Pancreas (tissue), 10 donors: ENCODE data around the gene INHBC. TPM values are rescaled to one million over a fixed set of nuclear protein-coding genes. Genes with fewer than 3 reads are reported as not detected.
"Not testable (repeated sequence)": the region's sequence is repeated elsewhere in the genome, so short reads cannot be mapped to it uniquely, and the experiment has no call there.

Experiments used
- ATAC-seq, 4 donors: fragments of 200-7000 bp; cut with Tn5 transposase; one replicate each; pipeline versions ENCODE4 v1.8.0 to v1.9.1; 2020; ENCODE audit warnings: mild to moderate bottlenecking in 4 of 4, moderate library complexity in 4 of 4
- DNase-seq, 6 donors: peaks; one replicate each; pipeline ENCODE4 v3.0.0-alpha.2; 2020
- FAIRE-seq: peaks from 2 replicates; lab custom pipeline; 2012; peaks lifted over from hg19 to GRCh38; lab: Jason Lieb, UNC
- H3K27ac ChIP-seq, 4 donors: fragments of 200-600 bp; sonication (generic); 1 replicate in 3 of 4; 2 replicates in 1 of 4; pipeline versions ENCODE4 v1.5.0 to v1.8.0; 2020
- H3K27me3 ChIP-seq, 4 donors: fragments of 200-600 bp; one replicate each; pipeline ENCODE4 v1.8.0; 2021
- H3K36me3 ChIP-seq, 3 donors: fragments of 200-600 bp; sonication (generic) in 1 of 3; one replicate each; pipeline versions ENCODE4 v1.5.0 to v1.8.0; 2020 to 2021
- H3K4me1 ChIP-seq, 3 donors: fragments of 200-600 bp; one replicate each; pipeline ENCODE4 v1.8.0; 2021
- H3K4me3 ChIP-seq, 4 donors: fragments of 200-600 bp; sonication (generic) in 2 of 4; one replicate each; pipeline versions ENCODE4 v1.5.0 to v1.8.0; 2020 to 2021
- H3K9me3 ChIP-seq, 4 donors: fragments of 200-600 bp; one replicate each; pipeline ENCODE4 v1.8.0; 2021
- CTCF ChIP-seq, 4 donors: fragments of 200-600 bp; sonication (generic) in 3 of 4; IDR thresholded peaks; one replicate each; pipeline versions ENCODE4 v1.5.0 to v1.8.0; 2021; ENCODE audit warnings: antibody characterized with exemption in 4 of 4
- WGBS, 2 donors: extraction: QIAGEN DNeasy Blood & Tissue Kit; methylation state at CpG; one replicate each; pipeline ENCODE4 v1.1.7; 2013; 5-methylcytosine and 5-hydroxymethylcytosine counted together
- intact Hi-C, 3 donors: fragments of 100-400 bp; cut with DNase I; formaldehyde crosslinking; loops; one replicate each; pipeline versions ENCODE4 v1.11.1 to v1.14.2; 2022
- polyA plus RNA-seq, 2 donors: library from polyadenylated mRNA; stranded (reverse); fragments of 200-250 nt; gene quantifications; one replicate each; pipeline ENCODE4 v1.2.3, GENCODE V29; 2013
- total RNA-seq, 6 donors: library from RNA; stranded (reverse); fragmentation: NEBNext Ultra II Directional in 4 of 6; extraction: Animal tissue kit (Norgen Biotek cat#: 25700) in 4 of 6; gene quantifications; one replicate each; pipeline versions ENCODE4 v1.2.1 to v1.2.4, GENCODE V29; 2021 to 2023
- donor health status: healthy with polysubstance abuse.
- donor health status: DM: no; HTN: no; CAD: no; lungs with moderate emphysema.
- donor health status: DM: no; HTN: no; CAD: no.
- donor health status: control.
- donor health status: control.
- donor health status: Bipolar disorder and iron deficiency.
- donor health status: DM: yes; HTN: yes; CAD: no.
- donor health status: DM: no; HTN: no; CAD: no.
- donor health status: DM: no; HTN: no; CAD: no.
- donor health status: DM: yes; HTN: yes; CAD: no.

INHBC gene
- total and polyA plus RNA-seq, 8 donors: 0.09 TPM; not detected in 6

- no peaks in the 10 kb centered on the region for H3K27me3 ChIP-seq
- no peak overlapping the region for H3K27ac ChIP-seq
- no peaks in the 10 kb centered on the region for H3K4me1 ChIP-seq
- no peak for ATAC-seq
- H3K9me3 ChIP-seq: no peaks in the 10 kb centered on the region
- intact Hi-C loops: no loop called here
- FAIRE-seq: no peak
- TF ChIP-seq CTCF (IDR thresholded peaks at IDR 0.05): no peak
- WGBS, 2 donors: 93 to 96% methylated on average over 5 of the region's 5 CpGs
- no peak for DNase-seq
- no peaks in the 10 kb centered on the region for H3K36me3 ChIP-seq
- no peak overlapping the region for H3K4me3 ChIP-seq
Measured at GRCh38 chr12:57401165-57401564, 33.4 kb upstream of the INHBC start.

GRCh38 chr12:57402156-57402555 is 32.4 kb upstream of the INHBC start:
- H3K4me1 ChIP-seq, FAIRE-seq, H3K36me3 ChIP-seq, DNase-seq, H3K27ac ChIP-seq, H3K9me3 ChIP-seq, intact Hi-C loops, H3K27me3 ChIP-seq, ATAC-seq, H3K4me3 ChIP-seq: not testable (repeated sequence)
- WGBS, 2 donors: 93 to 94% methylated on average over 4 of the region's 4 CpGs

GRCh38 chr12:57404966-57405640 is 29.5 kb upstream of the INHBC start:
- TF ChIP-seq CTCF (IDR thresholded peaks at IDR 0.05): no peak
- Histone ChIP-seq H3K36me3 (no peaks in the 10 kb centered on the region), H3K9me3 (no peaks in the 10 kb centered on the region), H3K4me3 (no peak overlapping the region), H3K27me3 (no peaks in the 10 kb centered on the region), H3K27ac (no peak overlapping the region), H3K4me1 (no peaks in the 10 kb centered on the region)
- WGBS, 2 donors: 93 to 99% methylated on average over 5 of the region's 5 CpGs
- DNase-seq (no peak), ATAC-seq (no peak), FAIRE-seq (no peak)
- intact Hi-C loops: no loop called here

DNA sequence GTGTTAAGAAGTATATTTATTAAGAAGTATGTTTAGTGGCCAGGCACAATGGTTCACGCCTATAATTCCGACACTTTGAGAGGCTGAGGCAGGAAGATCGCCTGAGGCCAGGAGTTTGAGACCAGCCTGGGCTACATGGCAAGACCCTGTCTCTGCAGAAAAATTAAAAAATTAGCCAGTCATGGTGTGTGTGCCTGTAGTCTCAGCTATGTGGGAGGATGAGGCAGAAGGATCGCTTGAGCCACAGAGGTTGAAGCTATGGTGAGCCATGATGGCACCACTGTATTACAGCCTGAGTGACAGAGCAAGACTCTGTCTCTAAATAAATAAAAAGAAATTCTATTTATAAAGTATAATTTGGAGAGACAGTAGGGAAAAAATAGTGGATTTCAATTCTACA is 24.1 kb upstream of the INHBC start:
- Histone ChIP-seq H3K9me3 (no peaks in the 10 kb centered on the region), H3K4me1 (no peaks in the 10 kb centered on the region), H3K27me3 (no peaks in the 10 kb centered on the region), H3K27ac (no peak overlapping the region), H3K36me3 (no peaks in the 10 kb centered on the region), H3K4me3 (no peak overlapping the region)
- no peak for DNase-seq
- no peak for TF ChIP-seq CTCF (IDR thresholded peaks at IDR 0.05)
- no peak for FAIRE-seq
- WGBS, 2 donors: 99% methylated on average over 4 of the region's 4 CpGs
- intact Hi-C loops: no loop called here
- ATAC-seq: no peak

- H3K9me3 ChIP-seq, intact Hi-C loops, H3K4me1 ChIP-seq, H3K27ac ChIP-seq, DNase-seq, H3K27me3 ChIP-seq, H3K4me3 ChIP-seq, H3K36me3 ChIP-seq, ATAC-seq, FAIRE-seq: not testable (repeated sequence)
- 83 to 85% methylated on average over 6 of the region's 6 CpGs for WGBS, 2 donors
Measured at GRCh38 chr12:57414160-57414559, 20.4 kb upstream of the INHBC start.

DNA sequence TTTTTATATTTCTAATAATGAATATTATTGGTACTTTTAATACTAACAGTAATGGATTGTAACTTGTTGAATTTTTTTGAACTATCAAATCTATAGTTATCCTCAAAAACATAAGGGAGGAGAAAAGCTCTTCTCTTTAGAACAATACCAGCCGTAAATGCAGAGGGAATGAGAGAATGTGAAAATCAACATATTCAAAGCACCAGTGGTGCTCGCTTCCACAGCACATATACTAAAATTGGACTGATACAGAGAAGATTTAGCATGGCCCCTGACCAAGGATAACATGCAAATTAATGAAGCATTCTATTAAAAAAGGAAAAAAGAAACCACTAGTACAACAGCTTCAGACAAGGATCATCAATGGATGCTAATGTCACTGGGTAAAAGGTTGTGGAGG is 19.5 kb upstream of the INHBC start:
- intact Hi-C loops: no loop called here
- Histone ChIP-seq H3K9me3 (no peaks in the 10 kb centered on the region), H3K4me1 (peaks cover 0 to 2% (median 0%) of the 10 kb centered on the region in 3 donors), H3K27me3 (no peaks in the 10 kb centered on the region), H3K27ac (no peak overlapping the region), H3K36me3 (no peaks in the 10 kb centered on the region), H3K4me3 (no peak overlapping the region)
- FAIRE-seq (no peak), DNase-seq (no peak), ATAC-seq (no peak)
- no peak for TF ChIP-seq CTCF (IDR thresholded peaks at IDR 0.05)
- WGBS, 2 donors: 93 to 94% methylated on average over 2 of the region's 2 CpGs
